BE2C (cell line): ENCODE measurements around the gene KLC1.

Experiments
- DNase-seq: peaks from one replicate; pipeline ENCODE4 v3.0.0-alpha.2; 2020
- H3K27me3 ChIP-seq: fragments of 250-450 bp; sonication (Bioruptor Pico); 2 replicates; pipeline ENCODE4 v1.5.1; 2020; ENCODE audit warnings: mild to moderate bottlenecking
- H3K36me3 ChIP-seq: fragments of 250-450 bp; sonication (Bioruptor Pico); 2 replicates; pipeline ENCODE4 v1.5.1; 2020; ENCODE audit warnings: mild to moderate bottlenecking
- H3K4me1 ChIP-seq: fragments of 250-450 bp; sonication (Bioruptor Pico); 2 replicates; pipeline ENCODE4 v1.5.1; 2020
- H3K4me3 ChIP-seq: 2 replicates; pipeline ENCODE4 v1.5.1; 2011; ENCODE audit warnings: low read depth, low read length
- H3K9me3 ChIP-seq: fragments of 250-450 bp; sonication (Bioruptor Pico); 2 replicates; pipeline ENCODE4 v1.5.1; 2020
- CTCF ChIP-seq: IDR thresholded peaks from 2 replicates; pipeline ENCODE4 v1.5.1; 2012; ENCODE audit warnings: mild to moderate bottlenecking, low read depth, low read length

The KLC1 gene

GRCh38 chr14:103662029-103662428 is 33.0 kb downstream of the KLC1 start:
- DNase-seq, result no peak
- H3K27me3 ChIP-seq, result no peaks in the 10 kb centered on the region
- peaks cover 78% of the 10 kb centered on the region for H3K36me3 ChIP-seq
- H3K4me3 ChIP-seq, result no peak overlapping the region
- TF ChIP-seq CTCF, result no peak
- H3K4me1 ChIP-seq, result no peaks in the 10 kb centered on the region; the same call in 1 of the 2 replicates
- no peaks in the 10 kb centered on the region for H3K9me3 ChIP-seq

DNA sequence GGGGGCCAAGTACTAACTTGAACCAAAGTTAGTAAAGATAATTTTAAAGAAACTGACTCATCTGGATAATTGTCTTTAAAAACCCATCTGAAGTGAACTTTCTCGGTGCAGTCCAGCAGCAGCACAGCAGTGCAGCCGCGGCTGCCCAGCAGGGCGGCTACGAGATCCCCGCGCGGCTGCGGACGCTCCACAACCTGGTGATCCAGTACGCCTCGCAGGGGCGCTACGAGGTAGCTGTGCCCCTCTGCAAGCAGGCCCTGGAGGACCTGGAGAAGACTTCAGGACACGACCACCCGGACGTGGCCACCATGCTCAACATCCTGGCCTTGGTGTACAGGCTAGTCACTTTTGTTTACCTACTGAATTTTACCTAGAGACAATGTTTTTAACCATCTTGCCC is 33.6 kb downstream of the KLC1 start:
- Histone ChIP-seq H3K4me3 (no peak overlapping the region), H3K36me3 (peaks cover 78% of the 10 kb centered on the region), H3K4me1 (no peaks in the 10 kb centered on the region; the same call in 1 of the 2 replicates), H3K9me3 (no peaks in the 10 kb centered on the region), H3K27me3 (no peaks in the 10 kb centered on the region)
- DNase-seq, result no peak
- TF ChIP-seq CTCF, result no peak

DNA sequence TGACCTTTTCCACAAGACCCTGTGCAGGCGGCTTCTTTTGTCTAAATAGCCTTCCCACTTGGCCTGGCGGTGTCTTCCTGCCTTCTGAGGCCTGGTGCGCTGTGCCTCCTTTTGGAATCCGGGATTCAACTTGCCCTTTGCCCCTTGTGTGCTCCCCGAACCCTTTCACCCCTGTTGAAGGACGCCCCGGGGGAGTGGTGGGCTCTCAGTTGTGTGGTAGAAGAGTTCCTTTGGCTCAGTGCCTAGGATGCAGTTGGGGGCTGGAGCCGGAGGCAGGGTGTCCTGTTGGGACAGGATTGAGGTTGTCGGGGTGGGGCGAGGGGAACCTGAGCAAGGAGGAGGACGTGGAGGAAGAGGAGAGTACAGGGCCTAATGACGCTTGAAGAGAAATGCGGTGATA is 34.5 kb downstream of the KLC1 start:
- no peak overlapping the region for H3K4me3 ChIP-seq
- no peak for DNase-seq
- TF ChIP-seq CTCF, result no peak
- no peaks in the 10 kb centered on the region for H3K9me3 ChIP-seq
- H3K27me3 ChIP-seq, result no peaks in the 10 kb centered on the region
- no peaks in the 10 kb centered on the region; the same call in 1 of the 2 replicates for H3K4me1 ChIP-seq
- peaks cover 81% of the 10 kb centered on the region for H3K36me3 ChIP-seq

GRCh38 chr14:103667671-103668070 is 38.7 kb downstream of the KLC1 start:
- no peak overlapping the region for H3K4me3 ChIP-seq
- DNase-seq, result no peak
- H3K36me3 ChIP-seq, result peaks cover 81% of the 10 kb centered on the region
- no peaks in the 10 kb centered on the region for H3K27me3 ChIP-seq
- H3K4me1 ChIP-seq, result no peaks in the 10 kb centered on the region; the same call in 1 of the 2 replicates
- TF ChIP-seq CTCF, result no peak
- H3K9me3 ChIP-seq, result no peaks in the 10 kb centered on the region

DNA sequence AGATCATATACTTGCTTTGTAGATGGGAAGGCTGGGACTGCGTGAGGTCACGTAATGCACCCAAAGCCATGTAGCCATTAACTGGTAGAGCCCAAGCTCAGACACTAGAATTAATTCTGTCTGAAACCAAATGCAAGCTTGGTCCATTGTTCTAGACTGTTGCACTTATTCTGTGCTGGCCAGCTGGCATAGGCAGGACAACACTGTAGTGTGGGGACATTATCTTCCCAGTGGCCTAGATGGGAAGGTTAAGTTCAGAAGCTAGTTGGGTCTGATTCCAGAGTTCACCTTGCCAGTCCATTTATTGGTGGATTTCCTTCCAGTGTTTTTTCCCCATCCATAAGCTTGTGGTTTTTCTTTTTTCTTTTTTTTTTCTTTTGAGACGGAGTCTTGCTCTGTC is 39.1 kb downstream of the KLC1 start:
- DNase-seq, result no peak
- H3K36me3 ChIP-seq, result peaks cover 83% of the 10 kb centered on the region
- no peak overlapping the region for H3K4me3 ChIP-seq
- no peaks in the 10 kb centered on the region for H3K27me3 ChIP-seq
- H3K4me1 ChIP-seq, result no peaks in the 10 kb centered on the region; the same call in 1 of the 2 replicates
- TF ChIP-seq CTCF, result no peak
- H3K9me3 ChIP-seq, result no peaks in the 10 kb centered on the region

- H3K4me1 ChIP-seq, result no peaks in the 10 kb centered on the region
- H3K27me3 ChIP-seq, result no peaks in the 10 kb centered on the region
- no peak for TF ChIP-seq CTCF
- H3K9me3 ChIP-seq, result no peaks in the 10 kb centered on the region
- H3K4me3 ChIP-seq, result no peak overlapping the region
- peaks cover 83% of the 10 kb centered on the region for H3K36me3 ChIP-seq
- DNase-seq, result no peak
These were observed 40.4 kb downstream of the KLC1 start for GRCh38 chr14:103669370-103669769.
